HG03103 (cell line): Measurements from ENCODE around the gene RTL5.

Experiments used
- ATAC-seq: cut with Tn5 transposase; IDR thresholded peaks from one replicate; pipeline ENCODE4 v1.9.1; 2021; ENCODE audit warnings: low read depth; ENCODE audit not compliant: unreplicated experiment

Gene RTL5

GRCh38 chrX:72130156-72130761 is 1.5 kb downstream of the RTL5 start:
- ATAC-seq: no peak

GRCh38 chrX:72129661-72130060 is 2.1 kb downstream of the RTL5 start:
- ATAC-seq: no peak

GRCh38 chrX:72128881-72129280 is 2.8 kb downstream of the RTL5 start:
- ATAC-seq: no peak

DNA sequence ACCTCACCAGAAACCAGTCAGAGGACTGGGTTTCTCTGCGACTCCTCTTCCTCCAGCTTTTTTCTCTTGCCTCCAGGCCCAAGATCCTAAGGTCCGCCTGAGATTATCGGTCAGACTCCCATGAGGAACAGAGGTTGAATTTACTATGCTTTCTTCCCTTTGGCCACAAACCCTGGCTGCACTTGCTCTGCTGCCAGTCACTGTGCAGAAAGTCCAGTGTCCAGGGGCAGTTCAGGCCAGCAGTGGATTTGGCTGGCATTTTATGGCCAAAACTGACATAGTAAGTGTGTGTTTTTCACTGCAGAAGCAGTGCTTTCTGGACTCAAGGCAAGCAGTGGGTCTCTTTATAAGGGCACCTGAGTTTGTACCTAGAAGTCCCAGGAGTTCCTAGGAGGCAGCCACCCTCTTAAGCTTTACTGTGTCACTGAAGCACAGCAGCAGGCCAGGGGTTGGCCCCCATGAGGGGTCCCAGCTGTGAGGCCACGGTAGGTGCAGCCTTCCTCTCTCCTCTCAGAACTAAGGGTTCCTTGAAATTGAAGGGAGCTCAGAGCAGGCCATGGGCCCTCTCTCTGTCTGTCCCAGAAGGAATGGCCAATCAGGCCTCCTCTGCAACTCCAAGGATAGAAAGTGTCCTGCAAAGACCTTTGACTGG is 3.4 kb downstream of the RTL5 start:
- no peak for ATAC-seq

- ATAC-seq: no peak
These were observed 4.4 kb downstream of the RTL5 start for GRCh38 chrX:72127332-72127731.

DNA sequence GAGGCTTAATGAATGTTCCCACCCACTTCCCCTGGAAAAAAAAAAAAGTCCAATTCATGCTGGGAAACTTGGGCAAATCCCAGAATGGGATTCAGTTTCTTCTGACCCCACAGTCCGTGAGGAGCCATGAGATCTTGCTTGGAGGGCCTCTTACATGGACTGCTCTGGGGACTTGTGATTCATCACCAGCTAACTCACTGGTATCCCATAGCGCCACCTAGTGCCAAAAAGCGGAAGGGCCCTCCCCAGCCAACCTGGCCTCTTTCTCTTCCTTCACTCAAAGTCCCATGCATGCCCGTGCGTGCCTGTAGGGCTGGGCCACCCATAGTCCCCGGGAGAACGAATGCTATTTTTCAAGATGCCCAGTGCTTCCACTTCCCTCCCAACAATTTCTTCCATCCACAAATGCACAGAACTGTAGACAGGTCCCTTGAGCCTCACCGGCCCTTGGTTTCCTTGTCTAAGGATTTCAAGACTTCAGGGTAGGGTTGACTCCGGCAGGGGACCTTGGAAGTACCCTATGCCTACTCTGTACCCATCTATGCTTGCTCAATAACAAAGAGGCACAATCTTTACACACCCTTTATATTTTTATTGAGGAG is 5.1 kb downstream of the RTL5 start:
- no peak for ATAC-seq

GRCh38 chrX:72126048-72126415 is 5.7 kb downstream of the RTL5 start:
- ATAC-seq: no peak

- no peak for ATAC-seq
These were observed 6.2 kb downstream of the RTL5 start for GRCh38 chrX:72125331-72126047.

GRCh38 chrX:72124540-72125201 is 7.0 kb downstream of the RTL5 start:
- no peak for ATAC-seq

DNA sequence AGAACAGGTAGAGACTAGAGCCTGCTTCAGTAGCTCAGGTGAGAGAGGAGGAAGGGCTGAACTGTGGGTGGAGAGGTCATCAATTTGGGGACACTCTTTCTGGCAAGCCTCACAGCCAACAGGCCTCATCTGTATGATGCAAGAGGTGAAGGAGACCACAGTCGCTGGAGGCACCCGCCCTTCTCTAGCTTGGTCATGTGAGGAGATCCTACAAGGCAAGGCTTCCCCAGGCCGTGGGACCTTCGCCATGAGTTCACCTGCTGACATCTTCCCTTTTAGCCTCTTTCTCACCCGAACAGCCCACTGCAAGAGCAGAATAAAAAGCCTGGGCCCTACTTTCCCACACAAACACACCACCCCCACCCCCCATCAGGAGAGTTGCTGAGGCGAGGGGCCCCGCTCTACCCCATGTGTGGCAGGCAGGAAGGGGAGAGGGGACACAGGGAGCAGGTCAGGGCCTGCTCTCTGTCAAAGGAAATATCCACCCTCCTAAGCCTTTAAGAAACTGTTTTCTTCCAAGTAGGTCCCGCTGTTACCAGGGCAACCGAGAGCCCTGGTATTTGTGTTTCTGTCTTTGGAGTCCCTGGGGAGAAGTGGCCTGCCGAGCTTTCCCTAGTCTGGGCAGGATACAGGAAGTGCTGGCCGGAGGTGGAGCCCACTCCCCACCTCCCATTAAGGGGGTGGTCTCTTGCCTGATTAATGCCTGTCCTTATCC is 8.1 kb downstream of the RTL5 start:
- ATAC-seq: no peak

GRCh38 chrX:72122621-72123337 is 8.9 kb downstream of the RTL5 start:
- no peak for ATAC-seq

- peak; percentile 56 for ATAC-seq
These were observed 10.3 kb downstream of the RTL5 start for GRCh38 chrX:72121383-72121782.

GRCh38 chrX:72120837-72121236 is 10.9 kb downstream of the RTL5 start:
- ATAC-seq: no peak

DNA sequence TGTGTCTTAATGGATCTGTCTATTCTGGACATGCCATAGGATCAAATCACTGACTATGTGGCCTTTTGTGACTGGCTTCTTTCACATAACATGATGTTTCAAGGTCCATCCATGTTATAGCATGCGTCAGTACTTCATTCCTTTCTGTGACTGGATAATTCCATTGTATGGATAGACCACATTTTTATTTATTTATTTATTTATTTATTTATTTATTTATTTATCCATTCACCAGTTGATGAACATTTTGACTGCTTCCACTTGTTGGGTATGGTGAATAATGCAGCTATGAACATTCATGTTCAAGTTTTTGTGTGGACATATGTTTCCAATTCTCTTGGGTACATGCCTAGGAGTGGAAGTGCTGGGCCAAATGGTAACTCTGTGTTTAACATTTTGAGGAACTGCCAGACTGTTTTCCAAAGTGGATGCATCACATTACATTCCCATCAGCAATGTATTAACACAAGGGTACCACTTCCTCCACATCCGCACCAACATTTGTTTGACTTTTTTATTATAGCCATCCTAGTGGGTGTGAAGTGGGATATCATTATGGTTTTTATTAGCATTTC is 14.0 kb downstream of the RTL5 start:
- no peak for ATAC-seq

GRCh38 chrX:72115380-72115779 is 16.3 kb downstream of the RTL5 start:
- ATAC-seq: no peak

GRCh38 chrX:72114807-72115206 is 16.9 kb downstream of the RTL5 start:
- no peak for ATAC-seq

DNA sequence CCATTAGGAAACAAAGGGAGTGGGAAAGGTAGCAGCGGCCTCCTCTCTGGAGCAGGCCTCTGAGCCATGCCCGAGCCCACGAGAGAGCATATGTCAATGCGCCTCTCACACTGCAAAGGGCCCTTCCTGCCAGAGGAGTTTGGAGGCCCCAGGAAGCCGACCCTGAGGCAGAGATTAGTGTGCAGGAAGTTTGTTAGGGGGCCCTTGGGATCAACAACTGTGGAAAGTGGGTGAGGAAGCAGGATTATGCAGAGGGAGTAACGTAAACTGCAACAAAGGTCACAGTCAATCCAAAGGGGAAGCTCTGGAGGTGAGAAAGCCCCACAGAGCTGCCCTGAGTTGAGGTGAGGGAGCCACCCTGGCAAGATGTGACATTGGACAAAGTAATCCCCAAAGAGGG is 17.4 kb downstream of the RTL5 start:
- ATAC-seq: no peak

DNA sequence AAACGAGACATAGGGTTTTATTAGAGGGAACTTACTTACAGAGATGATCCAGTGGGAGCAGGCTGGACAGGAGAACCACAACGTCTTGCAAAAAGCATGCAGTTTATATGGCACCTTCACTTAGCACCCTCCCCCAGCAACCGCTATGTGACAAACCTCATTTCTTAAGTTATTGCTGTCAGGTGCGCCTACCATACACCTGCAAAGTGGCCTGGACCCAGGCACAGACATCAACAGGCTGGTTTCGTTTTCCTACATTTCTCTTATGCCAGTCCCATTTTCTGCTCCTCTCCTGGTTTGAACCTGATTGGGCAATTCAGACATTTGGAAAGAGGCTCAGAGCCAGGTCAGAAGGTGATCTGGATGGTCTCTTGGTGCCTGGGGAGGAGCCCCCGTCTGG is 18.3 kb downstream of the RTL5 start:
- no peak for ATAC-seq

GRCh38 chrX:72110876-72111708 is 20.6 kb downstream of the RTL5 start:
- ATAC-seq: no peak
